ENCODE data around the gene SEC22C. TPM values are rescaled to one million over a fixed set of nuclear protein-coding genes. Genes with fewer than 3 reads are reported as not detected.
A peak's percentile ranks its signal among the peaks of the same experiment; 100 is the strongest.

The SEC22C gene
- total RNA-seq, 5 donors from 2014 or later (not counting 1 experiment from before 2014, with no cell fraction given) = 50.1 to 71.2 (median 53.6) TPM

DNA sequence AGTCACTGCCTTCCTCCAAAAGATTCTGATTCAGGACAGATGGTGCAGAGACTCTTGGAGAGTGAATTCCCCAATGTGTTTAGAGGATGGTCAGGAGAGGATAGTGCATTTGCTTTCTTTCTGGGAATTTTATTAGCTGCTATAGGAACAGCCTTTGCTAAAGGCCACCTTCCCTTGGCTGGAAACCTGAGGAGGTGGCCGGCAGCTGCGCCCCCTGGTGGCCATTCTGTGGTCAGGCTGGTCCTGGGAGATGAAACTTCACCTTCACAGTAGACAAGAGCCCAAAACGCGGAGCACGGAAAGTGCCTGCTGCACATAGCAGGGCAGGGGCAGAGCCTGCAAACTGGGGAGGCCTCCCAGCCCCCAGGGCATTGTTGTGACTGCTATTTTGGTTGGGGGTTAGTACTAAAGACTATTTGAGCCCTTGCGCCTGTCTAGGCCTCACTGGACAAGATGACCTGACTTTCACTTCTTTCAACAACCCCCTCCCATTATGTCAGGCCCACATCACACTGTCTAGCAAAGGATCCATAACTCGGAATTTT is 34.3 kb downstream of the SEC22C start:
- POLR2A ChIA-PET = no interaction called here
- H3K27ac Mint-ChIP-seq = peak overlapping the region; percentile 22 to 31
- 100% methylated on average over 1 of the region's 7 CpGs for WGBS (ENCODE audit: insufficient coverage)

DNA sequence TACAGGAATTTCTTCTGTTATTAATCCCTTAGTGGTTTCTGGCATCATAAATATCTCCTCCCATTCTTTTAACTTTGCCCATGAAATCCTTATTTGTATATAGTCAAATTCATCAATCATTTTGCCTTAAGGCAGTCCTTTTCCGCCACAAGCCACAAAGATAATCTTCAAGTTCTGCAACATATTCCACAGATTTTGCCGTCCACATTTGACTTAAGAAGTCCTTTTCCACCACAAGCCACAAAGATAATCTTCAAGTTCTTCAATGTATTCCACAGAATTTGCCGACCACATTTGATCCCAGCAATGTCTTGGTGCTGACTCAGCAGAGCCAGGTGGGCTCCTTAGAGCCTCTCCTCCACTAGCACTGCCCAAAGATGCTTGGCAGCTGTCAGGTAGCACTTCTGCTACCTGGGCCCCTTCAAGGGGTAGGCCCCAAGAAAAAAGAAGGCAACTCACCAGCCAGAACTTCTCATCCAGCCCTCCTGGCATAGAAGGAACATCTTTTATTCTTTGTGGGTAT is 35.0 kb downstream of the SEC22C start:
- no peak for ATAC-seq (replicated peaks in 1 of 4)
- POLR2A ChIA-PET = no interaction called here
- Mint-ChIP-seq H3K9me3 (no peaks in the 10 kb centered on the region), H3K36me3 (peaks cover 19% of the 10 kb centered on the region), H3K4me3 (no peak overlapping the region), H3K27ac (no peak overlapping the region), H3K4me1 (peaks cover 0 to 25% (median 9%) of the 10 kb centered on the region in 3 donors), H3K27me3 (no peaks in the 10 kb centered on the region)
- Histone ChIP-seq H3K27ac (ENCODE audit: low read length) (no peak overlapping the region), H3K4me3 (ENCODE audit: control insufficient read depth in 1 of 2, extremely low read depth in 1 of 2, low read length in 1 of 2) (no peak overlapping the region), H3K27me3 (replicated peaks in 1 of 2; ENCODE audit: control insufficient read depth in 2 of 2, extremely low read depth in 1 of 2, insufficient read depth in 2 of 2, low read length in 1 of 2) (no peaks in the 10 kb centered on the region), H3K36me3 (ENCODE audit: control insufficient read depth in 2 of 2, extremely low read depth in 1 of 2, insufficient read depth in 1 of 2, low read length in 1 of 2) (peaks cover 0 to 15% of the 10 kb centered on the region in 2 donors), H3K9me3 (no peaks in the 10 kb centered on the region), H3K4me1 (ENCODE audit: control insufficient read depth in 1 of 2, extremely low read depth in 1 of 2, insufficient read depth in 2 of 2, low read length in 2 of 2) (peaks cover 0 to 4% of the 10 kb centered on the region in 2 experiments)
- no peak for DNase-seq
- CTCF ChIA-PET = interaction anchor here (0.7 to 1.9 kb wide), 9 partner anchors 10 to 185 kb away, joined by 3 to 13 read pairs (median 3); partner anchors contain the start of gene VIPR1 (in 2 of the 2)
- 97% methylated on average over 3 of the region's 3 CpGs for WGBS (ENCODE audit: insufficient coverage)

More for the DNA sequence above, 34.3 kb downstream of the SEC22C start:
- H3K4me3 ChIP-seq (ENCODE audit: control insufficient read depth in 1 of 2, extremely low read depth in 1 of 2, low read length in 1 of 2) = no peak overlapping the region
- CTCF ChIA-PET = interaction anchor here (0.6 to 1.8 kb wide), 11 partner anchors 9 to 262 kb away, joined by 3 to 8 read pairs (median 3); partner anchors contain the start of genes VIPR1 (in 2 of the 2) and ACKR2 (in 1 of the 2)
- no peaks in the 10 kb centered on the region for H3K9me3 ChIP-seq
- DNase-seq = peak in 33 of 35 experiments; percentile 25 to 80 (median 54)
- peaks cover 0 to 22% of the 10 kb centered on the region in 2 donors for H3K36me3 ChIP-seq (ENCODE audit: control insufficient read depth in 2 of 2, extremely low read depth in 1 of 2, insufficient read depth in 1 of 2, low read length in 1 of 2)
- peaks cover 23% of the 10 kb centered on the region for H3K36me3 Mint-ChIP-seq
- H3K4me1 Mint-ChIP-seq = peaks cover 0 to 25% (median 9%) of the 10 kb centered on the region in 3 donors
- no peaks in the 10 kb centered on the region for H3K9me3 Mint-ChIP-seq
- no peaks in the 10 kb centered on the region for H3K27me3 Mint-ChIP-seq
- H3K4me3 Mint-ChIP-seq = no peak overlapping the region
- H3K4me1 ChIP-seq (ENCODE audit: control insufficient read depth in 1 of 2, extremely low read depth in 1 of 2, insufficient read depth in 2 of 2, low read length in 2 of 2) = peaks cover 0 to 4% of the 10 kb centered on the region in 2 experiments
- ATAC-seq (replicated peaks in 1 of 4) = peak; percentile 67 to 84 (median 78)
- H3K27me3 ChIP-seq (replicated peaks in 1 of 2; ENCODE audit: control insufficient read depth in 2 of 2, extremely low read depth in 1 of 2, insufficient read depth in 2 of 2, low read length in 1 of 2) = no peaks in the 10 kb centered on the region
- H3K27ac ChIP-seq (ENCODE audit: low read length) = no peak overlapping the region

- Mint-ChIP-seq H3K36me3 (peaks cover 13% of the 10 kb centered on the region), H3K27me3 (no peaks in the 10 kb centered on the region), H3K4me1 (peaks cover 0 to 22% (median 7%) of the 10 kb centered on the region in 3 donors), H3K27ac (no peak overlapping the region), H3K9me3 (no peaks in the 10 kb centered on the region), H3K4me3 (no peak overlapping the region)
- Histone ChIP-seq H3K27ac (ENCODE audit: low read length) (no peak overlapping the region), H3K4me1 (ENCODE audit: control insufficient read depth in 1 of 2, extremely low read depth in 1 of 2, insufficient read depth in 2 of 2, low read length in 2 of 2) (peaks cover 0 to 6% of the 10 kb centered on the region in 2 experiments), H3K9me3 (no peaks in the 10 kb centered on the region), H3K27me3 (replicated peaks in 1 of 2; ENCODE audit: control insufficient read depth in 2 of 2, extremely low read depth in 1 of 2, insufficient read depth in 2 of 2, low read length in 1 of 2) (no peaks in the 10 kb centered on the region), H3K36me3 (ENCODE audit: control insufficient read depth in 2 of 2, extremely low read depth in 1 of 2, insufficient read depth in 1 of 2, low read length in 1 of 2) (peaks cover 0 to 15% of the 10 kb centered on the region in 2 donors), H3K4me3 (ENCODE audit: control insufficient read depth in 1 of 2, extremely low read depth in 1 of 2, low read length in 1 of 2) (no peak overlapping the region)
- 100% methylated on average over 1 of the region's 5 CpGs for WGBS (ENCODE audit: insufficient coverage)
- CTCF ChIA-PET = interaction anchor here (0.6 to 1.9 kb wide), 6 partner anchors 11 to 812 kb away, joined by 3 to 13 read pairs (median 4); partner anchors contain the start of gene VIPR1 (in 1 of the 2)
- no peak for DNase-seq
- POLR2A ChIA-PET = no interaction called here
- no peak for ATAC-seq (replicated peaks in 1 of 4)
Observed at GRCh38 chr3:42545284-42545900, 36.4 kb downstream of the SEC22C start.

DNA sequence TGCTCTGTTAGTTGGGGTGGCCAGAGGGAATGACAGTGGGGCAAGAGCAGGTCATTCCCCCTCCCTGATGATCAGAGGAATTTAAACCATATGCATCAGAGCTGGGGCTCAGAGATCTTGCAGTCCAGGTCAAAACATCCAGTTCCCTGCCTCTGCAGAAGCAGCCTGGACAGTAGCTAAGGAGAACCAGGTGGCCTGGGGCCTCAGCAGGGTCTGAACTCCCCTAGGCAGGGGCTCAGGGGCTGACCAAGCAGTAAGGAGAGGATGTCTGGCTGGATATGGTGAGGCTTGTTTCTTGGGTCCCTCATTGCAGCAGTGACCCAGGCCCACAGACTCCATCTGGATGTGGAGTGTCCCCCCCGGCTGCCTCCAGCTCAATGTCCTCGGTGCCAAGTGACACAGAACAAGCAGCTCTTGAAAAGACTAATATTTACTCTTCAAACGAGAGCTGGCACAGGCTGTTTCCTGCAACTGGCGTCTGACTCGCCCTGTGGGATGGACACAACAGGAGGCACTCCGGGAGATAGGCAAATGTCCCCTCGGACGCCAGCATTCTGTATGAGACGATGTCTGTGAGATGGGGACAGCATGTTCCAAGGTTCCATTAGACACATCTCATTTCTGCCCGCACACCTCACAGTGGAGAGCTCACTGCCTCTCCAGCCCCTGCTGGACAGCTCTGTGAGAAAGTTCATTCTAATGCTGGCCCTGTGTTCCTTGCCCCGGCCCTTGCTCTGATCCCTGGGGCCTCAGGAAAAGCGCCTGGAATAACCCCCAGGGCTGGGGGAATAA is 37.1 kb downstream of the SEC22C start:
- peaks cover 0 to 10% of the 10 kb centered on the region in 2 experiments for H3K4me1 ChIP-seq (ENCODE audit: control insufficient read depth in 1 of 2, extremely low read depth in 1 of 2, insufficient read depth in 2 of 2, low read length in 2 of 2)
- no peaks in the 10 kb centered on the region for H3K27me3 ChIP-seq (replicated peaks in 1 of 2; ENCODE audit: control insufficient read depth in 2 of 2, extremely low read depth in 1 of 2, insufficient read depth in 2 of 2, low read length in 1 of 2)
- H3K9me3 ChIP-seq = no peaks in the 10 kb centered on the region
- Mint-ChIP-seq H3K36me3 (peaks cover 11% of the 10 kb centered on the region), H3K9me3 (no peaks in the 10 kb centered on the region), H3K27ac (no peak overlapping the region), H3K4me1 (peaks cover 6 to 19% (median 11%) of the 10 kb centered on the region in 3 donors), H3K27me3 (no peaks in the 10 kb centered on the region), H3K4me3 (no peak overlapping the region)
- ATAC-seq (replicated peaks in 1 of 4) = no peak
- H3K27ac ChIP-seq (ENCODE audit: low read length) = no peak overlapping the region
- 80% methylated on average over 5 of the region's 12 CpGs for WGBS (ENCODE audit: insufficient coverage)
- H3K4me3 ChIP-seq (ENCODE audit: control insufficient read depth in 1 of 2, extremely low read depth in 1 of 2, low read length in 1 of 2) = no peak overlapping the region
- CTCF ChIA-PET = interaction anchor here (0.6 to 1.7 kb wide), 5 partner anchors 9 to 811 kb away, joined by 3 to 9 read pairs (median 3); no protein-coding TSS in a partner anchor
- DNase-seq = no peak
- POLR2A ChIA-PET = no interaction called here
- H3K36me3 ChIP-seq (ENCODE audit: control insufficient read depth in 2 of 2, extremely low read depth in 1 of 2, insufficient read depth in 1 of 2, low read length in 1 of 2) = peaks cover 0 to 11% of the 10 kb centered on the region in 2 donors

DNA sequence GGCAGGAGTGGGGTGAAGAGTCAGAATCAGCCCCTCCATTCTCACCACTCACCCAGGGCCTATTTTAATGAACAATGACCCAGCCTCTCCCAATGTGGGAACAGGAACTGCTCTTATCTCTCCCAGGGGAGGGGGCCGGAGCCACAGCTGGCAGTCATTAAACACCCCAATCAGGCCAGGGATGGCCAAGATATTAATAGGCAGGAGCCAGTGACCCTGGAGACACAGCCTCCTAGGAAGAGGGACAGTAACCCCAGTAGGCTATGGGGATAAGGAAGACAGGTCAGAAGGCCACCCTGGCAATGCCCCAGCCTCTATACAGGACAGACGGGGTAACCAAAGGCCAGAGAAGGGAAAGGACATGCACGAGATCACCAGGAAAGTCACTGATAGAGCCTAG is 40.7 kb downstream of the SEC22C start:
- no peak overlapping the region for H3K27ac Mint-ChIP-seq
- DNase-seq (no peak), ATAC-seq (replicated peaks in 1 of 4) (no peak)
- no peaks in the 10 kb centered on the region for H3K27me3 Mint-ChIP-seq
- no peak overlapping the region for H3K4me3 ChIP-seq (ENCODE audit: control insufficient read depth in 1 of 2, extremely low read depth in 1 of 2, low read length in 1 of 2)
- no peaks in the 10 kb centered on the region for H3K36me3 Mint-ChIP-seq
- no peaks in the 10 kb centered on the region for H3K27me3 ChIP-seq (replicated peaks in 1 of 2; ENCODE audit: control insufficient read depth in 2 of 2, extremely low read depth in 1 of 2, insufficient read depth in 2 of 2, low read length in 1 of 2)
- peaks cover 15 to 35% (median 25%) of the 10 kb centered on the region in 3 donors for H3K4me1 Mint-ChIP-seq
- no CpG with 5 or more reads among the region's 3 CpGs for WGBS (ENCODE audit: insufficient coverage)
- H3K4me3 Mint-ChIP-seq = no peak overlapping the region
- peaks cover 0 to 21% of the 10 kb centered on the region in 2 experiments for H3K4me1 ChIP-seq (ENCODE audit: control insufficient read depth in 1 of 2, extremely low read depth in 1 of 2, insufficient read depth in 2 of 2, low read length in 2 of 2)
- no peak overlapping the region for H3K27ac ChIP-seq (ENCODE audit: low read length)
- no peaks in the 10 kb centered on the region for H3K9me3 ChIP-seq
- CTCF ChIA-PET = interaction anchor here in 1 of 2 donors (1.4 kb wide), 1 partner anchor 39 kb away, joined by 6 read pairs; the partner anchor contains the start of gene VIPR1
- no peaks in the 10 kb centered on the region for H3K36me3 ChIP-seq (ENCODE audit: control insufficient read depth in 2 of 2, extremely low read depth in 1 of 2, insufficient read depth in 1 of 2, low read length in 1 of 2)
- POLR2A ChIA-PET = no interaction called here
- H3K9me3 Mint-ChIP-seq = no peaks in the 10 kb centered on the region

Data from T-cell (primary cell).